Inferior parietal cortex (tissue), 1 donor: ENCODE data around the gene PDCD1LG2.
A peak's percentile ranks its signal among the peaks of the same experiment; 100 is the strongest.
"Not testable (repeated sequence)": the region's sequence is repeated elsewhere in the genome, so short reads cannot be mapped to it uniquely, and the experiment has no call there.

ENCODE experiments used
- DNase-seq: peaks from one replicate; pipeline ENCODE4 v3.0.0-alpha.2; 2016; ENCODE audit errors: extremely low spot score

PDCD1LG2 gene

DNA sequence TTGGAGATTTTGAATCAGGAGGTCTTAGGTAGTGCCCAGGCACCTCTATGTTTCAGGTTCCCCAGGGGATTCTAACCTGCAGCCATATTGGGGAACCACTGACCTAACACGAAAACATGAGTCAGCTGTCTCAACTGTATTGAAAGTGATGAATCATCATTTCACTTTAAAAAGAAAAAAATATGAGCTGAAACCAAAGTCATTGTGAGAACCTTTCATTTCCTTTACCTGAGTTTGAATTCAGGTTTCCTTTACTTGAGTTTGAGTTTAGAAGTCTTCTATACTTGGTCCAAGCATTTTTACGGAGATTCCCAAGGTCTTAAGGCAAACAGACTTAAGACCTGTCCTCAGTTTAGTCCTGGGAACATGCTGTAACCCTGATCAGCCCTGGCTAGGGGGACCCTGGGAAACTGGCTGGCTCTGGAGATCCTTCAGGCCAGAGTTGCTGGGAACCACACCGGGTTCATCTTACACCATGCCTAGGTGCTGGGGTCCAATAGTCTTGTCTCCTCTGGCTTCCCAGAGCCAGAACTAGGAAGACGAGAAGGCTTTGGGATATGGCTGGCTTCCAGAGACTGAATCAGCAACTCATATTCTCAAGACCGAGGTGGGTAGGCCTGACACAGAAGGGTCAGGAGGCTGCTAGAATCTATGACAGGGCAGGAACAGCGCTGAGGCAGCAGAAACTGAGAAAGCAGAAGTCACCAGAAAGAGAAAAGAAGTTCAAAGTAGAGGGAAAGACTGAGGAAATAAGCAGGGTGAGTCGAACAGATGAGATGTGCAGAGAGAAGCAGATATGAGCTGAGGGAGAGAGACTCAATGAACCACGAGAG is 16.4 kb upstream of the PDCD1LG2 start:
- DNase-seq: peak; percentile 22

DNA sequence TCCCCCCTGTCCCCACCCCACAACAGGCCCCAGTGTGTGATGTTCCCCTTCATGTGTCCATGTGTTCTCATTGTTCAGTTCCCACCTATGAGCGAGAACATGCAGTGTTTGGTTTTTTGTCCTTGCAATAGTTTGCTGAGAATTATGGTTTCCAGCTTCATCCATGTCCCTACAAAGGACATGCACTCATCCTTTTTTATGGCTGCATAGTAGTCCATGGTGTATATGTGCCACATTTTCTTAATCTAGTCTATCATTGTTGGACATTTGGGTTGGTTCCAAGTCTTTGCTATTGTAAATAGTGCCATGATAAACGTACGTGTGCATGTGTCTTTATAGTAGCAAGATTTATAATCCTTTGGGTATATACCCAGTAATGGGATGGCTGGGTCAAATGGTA is 15.6 kb upstream of the PDCD1LG2 start:
- DNase-seq: not testable (repeated sequence)

DNA sequence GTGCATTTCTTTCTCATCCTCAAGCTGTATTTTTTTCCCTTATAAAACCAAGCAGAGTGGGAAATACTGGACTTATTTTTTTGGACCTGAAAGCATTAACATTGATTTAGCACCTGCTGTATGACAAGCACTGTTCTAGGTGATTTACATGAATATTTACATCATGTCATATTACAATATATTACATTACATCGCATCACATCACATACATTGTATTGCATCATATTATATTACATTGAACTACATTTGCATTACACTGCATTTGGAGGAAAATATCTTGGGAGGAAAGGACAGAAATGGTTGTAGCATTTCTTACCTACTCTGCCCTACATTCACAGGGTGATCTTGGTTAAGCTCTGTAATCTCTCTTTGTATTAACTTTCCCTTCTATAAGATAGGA is 11.2 kb upstream of the PDCD1LG2 start:
- DNase-seq: no peak

DNA sequence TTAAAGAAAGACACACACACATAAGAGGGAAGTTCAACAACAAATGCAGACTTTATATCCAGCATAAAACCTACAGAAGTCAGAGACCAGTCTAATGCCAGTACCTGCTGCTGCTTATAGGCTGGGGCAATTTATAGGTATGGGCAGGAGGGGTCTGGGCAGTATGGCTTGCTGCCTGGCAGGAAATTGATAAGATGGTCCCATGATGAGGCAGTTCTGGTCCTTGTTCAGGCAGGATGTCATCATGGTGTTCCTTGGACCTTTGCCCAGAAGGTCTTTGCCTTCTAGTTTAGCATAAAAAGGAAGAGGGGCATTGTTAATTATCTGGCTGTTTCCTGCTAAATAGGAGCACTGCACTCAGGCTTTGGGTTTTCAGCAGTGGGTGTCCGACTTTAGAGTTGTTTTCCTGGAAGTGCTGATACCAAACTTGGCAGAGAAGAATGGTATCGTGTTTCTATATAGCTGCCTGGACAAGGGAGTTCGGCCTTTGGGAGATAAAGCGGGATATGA is 10.4 kb upstream of the PDCD1LG2 start:
- DNase-seq: no peak

DNA sequence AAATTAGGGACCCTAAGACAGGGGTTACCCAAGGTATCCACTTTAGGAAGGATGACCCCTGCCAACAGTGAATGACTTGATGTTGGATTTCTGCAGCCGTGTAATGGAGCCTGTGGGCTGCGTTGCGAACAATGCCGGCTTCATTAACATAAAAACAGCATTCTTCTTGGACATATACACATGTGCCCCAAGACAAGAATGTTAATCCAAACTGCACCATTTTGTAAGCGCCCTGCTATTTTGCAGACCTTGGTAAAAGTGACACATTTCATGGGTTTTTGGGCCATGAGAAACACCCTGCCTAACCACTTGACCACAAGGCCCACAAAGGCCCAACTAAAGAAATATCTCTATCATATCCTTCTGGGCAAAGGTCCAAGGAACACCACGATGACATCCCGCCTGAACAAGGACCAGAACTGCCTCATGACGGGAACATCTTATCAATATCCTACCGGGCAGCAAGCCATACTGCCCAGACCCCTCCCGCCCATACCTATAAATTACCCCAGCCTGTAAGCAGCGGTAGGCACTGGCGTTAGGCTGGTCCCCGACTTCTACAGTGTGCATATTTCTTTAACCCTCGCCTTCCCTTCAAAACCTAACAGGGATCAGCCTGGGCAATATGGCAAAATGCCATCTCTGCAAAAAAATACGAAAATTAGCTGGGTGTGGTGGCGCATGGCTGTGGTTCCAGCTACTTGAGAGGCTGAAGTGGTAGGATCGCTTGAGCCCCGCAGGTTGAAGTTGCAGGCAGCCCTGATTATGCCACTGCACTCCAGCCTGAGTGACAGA is 9.7 kb upstream of the PDCD1LG2 start:
- DNase-seq: no peak

DNA sequence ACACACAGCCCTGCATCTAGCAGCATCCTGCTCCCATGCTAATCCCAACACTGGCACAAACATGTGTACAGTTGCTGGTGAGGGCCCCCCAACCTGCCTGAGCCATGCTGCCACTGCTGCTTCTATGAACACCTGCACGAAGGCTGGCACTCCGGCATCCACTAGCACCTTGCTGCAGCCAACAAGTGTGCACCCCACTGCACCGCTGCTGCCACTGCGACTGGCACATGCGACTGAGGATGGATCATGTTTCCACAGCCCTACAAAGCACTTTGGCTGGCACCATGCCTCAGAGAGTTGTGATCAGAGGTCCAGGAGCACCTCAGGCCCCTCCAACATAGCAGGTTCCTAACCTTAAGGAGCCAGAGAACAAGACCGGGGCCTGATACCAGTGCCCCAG is 7.8 kb upstream of the PDCD1LG2 start:
- no peak for DNase-seq

DNA sequence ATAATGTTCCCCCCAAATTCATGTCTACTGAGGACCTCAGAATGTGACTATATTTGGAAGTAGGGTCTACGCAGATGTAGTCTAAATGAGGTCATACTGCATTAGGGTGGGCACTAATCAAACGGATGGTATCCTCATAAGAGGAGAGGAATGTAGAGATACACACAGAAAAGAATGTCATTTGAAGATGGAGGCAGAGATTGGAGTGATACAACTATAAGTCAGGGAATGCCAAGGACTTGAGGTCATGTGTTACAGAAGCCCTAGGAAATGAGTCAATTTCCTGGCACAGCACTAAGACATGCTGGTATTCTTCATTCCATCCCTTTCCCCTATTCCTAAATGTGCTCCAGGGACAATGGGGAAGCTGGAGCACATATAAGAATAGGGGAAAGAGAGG is 758 bp upstream of the PDCD1LG2 start:
- no peak for DNase-seq

DNA sequence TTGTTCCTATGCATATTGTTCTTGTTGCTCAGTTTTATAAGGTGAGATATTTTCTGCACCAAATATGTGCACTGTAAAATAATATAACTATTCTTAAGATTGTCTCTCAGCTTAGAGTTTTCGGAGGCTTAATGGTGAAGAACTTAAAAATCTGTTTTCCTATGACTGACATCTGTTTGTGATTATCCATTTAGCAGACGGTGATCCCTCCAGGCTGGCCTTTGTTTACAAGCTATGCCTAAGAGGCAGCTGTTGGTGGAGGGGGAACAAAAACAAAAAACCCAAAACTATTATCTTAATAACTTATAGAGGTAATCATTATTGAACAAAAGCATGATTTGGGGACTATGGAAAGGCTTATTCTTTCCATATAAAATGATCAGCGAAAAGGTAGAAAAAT is 658 bp downstream of the PDCD1LG2 start:
- DNase-seq: no peak

DNA sequence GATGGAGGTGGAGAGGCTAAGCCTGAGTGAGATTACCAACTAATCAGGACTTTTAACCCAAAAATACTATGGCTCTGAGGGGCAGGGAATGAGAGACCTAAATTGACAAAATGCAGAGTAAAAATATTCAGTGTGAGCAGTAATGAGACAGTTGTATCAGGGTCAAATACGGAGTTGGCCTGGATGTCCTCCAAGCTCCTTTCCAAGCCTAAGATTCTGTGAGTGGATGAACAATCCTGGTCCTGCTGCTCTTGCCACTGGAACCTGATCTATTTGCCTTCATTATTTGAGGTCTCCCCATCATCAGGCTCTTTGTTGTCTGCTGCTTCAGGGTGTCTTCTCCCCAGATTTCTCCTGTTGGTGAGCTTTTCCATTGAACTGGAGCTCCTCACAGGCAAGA is 1.1 kb downstream of the PDCD1LG2 start:
- no peak for DNase-seq

DNA sequence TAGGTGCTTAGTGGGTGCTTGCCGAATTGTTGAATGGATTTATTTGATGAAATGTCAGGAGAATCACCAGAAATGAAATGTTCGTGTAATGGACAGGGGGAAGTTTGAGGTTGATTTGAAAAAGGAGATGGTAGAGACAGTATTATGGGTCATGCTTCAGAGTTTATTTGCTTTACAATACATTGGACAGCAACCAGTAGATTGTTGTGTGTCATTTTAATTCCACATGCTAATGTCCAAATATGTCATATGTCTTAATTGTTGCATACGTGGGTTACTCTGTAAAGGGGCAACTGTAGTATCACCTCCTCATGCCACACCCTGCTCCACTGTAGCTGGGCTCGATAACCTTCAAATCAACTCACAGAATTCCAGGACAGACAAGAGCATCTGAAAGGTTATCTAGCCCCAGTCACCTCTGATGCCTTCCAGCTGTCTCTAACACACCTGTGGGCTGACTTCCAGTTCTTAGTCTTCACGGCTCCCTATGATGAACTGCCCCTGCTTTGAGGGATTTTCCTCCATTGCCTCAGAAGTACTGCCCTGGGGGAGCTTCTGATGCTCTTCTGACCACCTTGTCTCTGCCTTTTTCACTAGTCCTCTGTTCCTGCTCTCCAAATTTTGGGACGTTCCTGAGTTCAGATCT is 1.7 kb downstream of the PDCD1LG2 start:
- no peak for DNase-seq

DNA sequence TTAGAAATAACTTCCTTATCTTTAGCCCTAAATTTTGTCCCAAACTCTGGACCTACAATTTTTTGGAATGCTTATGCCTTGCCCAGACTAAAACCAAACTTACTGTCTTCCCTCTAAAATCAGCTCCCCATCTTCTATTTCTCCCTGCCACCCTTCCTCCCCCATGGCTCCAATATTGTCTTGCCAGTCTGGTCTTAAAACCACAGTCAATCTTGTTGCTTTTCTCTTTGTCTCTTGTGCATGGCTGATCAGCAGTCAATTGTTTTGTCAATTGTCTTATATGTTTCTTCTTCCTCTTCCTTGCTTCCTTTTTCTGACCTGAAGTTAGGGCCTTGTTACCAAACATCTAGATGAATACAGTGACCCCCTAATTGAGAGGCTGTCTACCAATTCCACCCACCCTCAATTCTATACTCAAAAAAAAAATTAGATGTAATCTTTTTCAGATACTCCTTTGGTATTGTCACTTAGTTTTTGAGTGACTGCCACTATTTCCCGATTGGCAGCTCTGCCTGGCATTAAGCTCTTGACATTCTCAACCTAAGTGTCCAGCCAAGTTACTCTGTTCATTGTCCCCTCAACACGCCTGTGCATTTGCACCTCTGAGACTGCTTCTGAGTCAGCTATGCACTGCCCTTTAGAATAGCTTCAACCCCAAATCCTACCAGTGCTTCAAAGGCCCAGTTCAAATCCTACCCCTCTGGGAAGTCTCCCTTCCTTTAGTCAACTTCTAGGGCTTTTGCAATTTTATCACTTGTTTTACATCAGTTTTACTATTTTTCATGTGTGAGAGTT is 2.5 kb downstream of the PDCD1LG2 start:
- DNase-seq: no peak

DNA sequence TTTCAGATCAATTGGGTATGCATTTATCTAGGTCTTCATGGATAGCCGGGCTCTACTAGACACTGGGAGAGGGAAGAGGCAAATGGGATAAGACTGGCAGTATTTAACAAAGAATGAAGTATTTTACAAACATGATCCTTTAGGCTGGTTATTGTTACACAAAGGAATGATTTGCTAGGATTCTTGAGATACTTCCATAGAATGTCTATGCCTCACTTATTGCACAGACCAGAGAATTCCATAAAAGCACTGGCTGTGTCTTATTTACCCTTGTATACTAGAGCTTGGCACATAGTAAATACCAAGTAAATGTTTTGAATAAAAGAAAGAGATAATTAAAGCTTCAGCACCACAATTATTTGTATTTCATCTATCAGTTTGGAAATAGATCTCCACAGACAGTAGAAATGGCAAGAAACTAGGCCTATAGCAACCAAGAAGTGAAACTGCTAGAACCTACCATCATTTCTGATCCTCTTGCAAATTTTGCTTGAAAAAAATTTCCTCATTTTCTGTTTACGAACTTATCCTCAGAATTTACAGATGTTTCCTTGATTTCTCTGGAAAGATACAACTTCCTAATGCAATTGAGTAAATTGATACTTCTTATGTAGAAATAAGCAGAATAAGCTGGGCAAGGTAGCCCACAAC is 3.8 kb downstream of the PDCD1LG2 start:
- no peak for DNase-seq

DNA sequence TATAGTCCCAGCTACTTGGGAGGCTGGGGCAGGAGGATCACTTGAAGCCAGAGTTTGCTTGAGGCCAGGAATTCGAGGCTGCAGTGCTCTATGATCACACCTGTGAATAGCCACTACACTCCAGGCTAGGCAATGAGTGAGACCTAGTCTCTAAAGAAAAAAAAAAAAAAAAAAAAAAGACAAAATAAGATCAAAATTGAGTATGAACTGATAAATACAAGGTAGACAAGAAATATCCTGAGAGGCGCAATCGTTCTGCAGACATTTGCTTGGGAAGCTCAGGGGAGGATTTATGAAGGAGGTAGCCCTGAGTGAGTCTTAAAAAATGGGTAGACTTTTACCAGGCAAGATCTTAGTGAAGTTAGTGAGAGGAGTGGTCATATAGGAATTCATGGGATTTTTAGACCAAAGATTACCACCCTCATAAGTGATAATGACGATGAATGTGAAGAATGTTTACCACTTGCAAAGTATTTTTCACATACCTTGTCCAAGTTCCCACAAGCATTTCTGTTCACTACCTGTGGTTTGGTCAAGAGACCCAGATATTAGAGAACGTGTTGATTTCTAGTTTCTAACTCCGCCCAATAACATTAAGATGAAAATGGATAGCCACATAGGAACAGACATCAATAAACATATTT is 4.4 kb downstream of the PDCD1LG2 start:
- DNase-seq: no peak

DNA sequence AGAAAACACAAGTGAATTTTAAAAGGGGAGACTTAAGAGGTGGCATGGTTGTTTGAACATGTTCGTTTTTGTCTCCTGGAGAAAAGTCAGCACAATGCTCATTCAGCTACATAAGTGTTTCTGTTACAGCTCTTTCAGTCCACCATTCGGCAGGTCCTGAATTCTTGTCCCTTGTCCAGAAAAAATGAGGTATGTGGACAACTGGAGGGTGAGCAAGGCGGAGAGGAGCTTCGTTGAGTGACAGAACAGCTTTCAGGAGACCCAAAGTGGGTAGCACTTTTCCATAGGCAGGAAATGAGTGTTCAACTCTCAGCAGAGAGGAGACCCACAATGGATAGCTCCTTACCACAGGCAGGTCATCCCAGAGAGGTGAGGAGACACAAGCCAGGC is 4.9 kb downstream of the PDCD1LG2 start:
- DNase-seq: no peak

DNA sequence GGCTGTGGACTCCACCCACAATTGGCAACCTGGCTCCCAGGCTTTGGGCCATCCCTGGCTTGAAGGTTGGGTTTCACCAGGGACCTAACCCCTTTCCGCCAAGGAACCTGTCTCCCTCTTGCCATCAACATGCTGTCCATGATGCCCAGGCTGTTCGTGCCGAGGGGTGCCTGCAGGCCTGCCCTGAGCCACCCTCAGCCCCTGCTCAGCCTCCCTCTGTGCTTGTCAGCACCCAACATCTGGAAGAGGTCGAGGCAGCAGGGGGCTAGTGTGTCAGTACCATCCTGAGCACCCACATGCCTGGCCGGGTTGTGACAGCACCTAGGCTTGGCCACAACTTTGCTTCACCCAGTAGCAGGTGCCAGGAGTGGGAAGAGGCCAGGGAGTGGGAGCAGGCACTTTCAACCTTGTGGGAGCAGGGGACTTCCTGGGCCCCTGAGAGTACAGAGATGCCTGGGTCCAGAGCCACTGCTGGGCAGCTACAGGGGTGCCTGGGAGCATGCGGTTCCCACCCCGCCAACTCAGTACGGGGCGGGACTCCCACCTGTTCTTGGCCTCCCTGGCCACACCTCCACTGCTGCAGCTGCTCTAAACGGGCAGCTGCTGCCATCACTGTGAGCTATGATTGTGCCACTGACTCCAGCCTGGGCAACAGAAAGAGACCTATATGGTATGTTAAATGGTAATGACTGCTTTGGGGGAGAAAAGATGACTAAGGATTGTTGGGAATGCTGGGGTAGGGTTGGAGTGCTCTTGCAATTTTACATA is 6.3 kb downstream of the PDCD1LG2 start:
- no peak for DNase-seq

DNA sequence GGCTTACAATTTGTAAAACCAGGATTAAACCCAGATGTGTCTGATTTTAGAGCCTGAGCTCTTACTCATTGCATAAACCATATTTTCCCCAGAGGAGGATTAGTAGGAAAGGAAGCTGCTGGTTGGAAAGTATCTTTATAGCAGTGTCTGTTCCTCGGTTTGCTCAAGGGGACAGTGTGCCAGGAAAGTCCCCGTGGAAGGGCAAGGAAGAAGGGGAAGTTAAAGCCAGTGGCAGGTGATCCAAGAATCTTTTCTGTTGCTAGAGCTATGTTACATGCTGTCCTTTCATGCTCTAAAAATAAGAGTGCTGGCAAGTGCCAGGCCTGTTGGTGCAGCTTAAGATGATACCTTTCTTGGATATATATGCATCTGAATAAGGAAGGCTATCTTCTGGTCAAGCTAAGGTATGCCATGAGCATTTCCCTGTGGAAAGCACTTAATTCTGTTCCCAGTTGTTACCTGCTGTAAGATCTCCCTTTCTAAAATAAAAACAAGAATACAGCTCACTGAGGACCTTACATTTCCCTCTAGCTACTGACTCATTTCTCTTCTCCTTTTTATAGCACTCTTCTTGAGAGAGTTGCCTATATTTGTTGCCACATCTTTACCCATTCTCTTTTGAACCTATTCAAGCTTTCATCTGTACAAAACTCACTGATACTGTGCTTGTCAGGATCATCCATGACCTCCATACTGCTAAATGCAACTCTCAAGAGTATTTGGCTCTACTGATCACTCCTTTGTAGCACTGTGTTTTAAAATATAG is 8.0 kb downstream of the PDCD1LG2 start:
- peak; percentile 42 for DNase-seq

DNA sequence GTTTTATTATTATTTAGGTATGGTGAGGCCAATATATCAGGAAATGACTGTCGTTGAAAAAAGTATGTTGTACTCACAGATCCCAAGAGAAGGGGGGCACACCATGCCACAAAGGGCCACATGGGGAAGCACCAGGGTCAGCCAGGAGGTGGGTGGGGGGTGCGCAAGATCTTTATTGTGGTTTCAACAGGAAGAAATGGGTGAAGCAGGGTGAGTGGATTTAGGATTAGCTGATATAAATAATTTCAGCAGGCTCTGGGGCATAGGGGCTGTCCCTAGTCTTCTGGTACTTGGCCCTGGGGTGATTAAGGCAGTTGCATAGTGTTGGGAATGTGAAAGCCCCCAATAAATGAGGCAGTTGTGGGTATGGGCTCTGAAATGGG is 8.6 kb downstream of the PDCD1LG2 start:
- DNase-seq: no peak

DNA sequence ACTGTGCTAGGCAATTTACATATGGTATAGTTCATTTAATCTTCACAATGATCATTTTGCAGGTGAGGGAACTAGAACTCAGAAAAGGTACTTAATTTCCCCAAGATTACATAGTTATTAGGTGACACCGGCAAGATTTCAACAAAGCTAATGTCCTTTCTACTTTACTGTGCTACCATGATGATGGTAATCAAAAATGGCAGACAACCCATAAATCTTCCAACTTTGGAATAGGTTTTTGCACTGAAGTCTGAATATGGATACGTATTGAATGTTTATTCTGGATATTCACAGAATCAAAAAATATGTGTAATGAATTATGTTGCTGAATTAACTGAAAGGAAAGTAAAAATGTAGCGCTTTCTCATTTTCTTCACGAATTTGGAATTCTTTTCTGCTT is 13.8 kb downstream of the PDCD1LG2 start:
- no peak for DNase-seq

DNA sequence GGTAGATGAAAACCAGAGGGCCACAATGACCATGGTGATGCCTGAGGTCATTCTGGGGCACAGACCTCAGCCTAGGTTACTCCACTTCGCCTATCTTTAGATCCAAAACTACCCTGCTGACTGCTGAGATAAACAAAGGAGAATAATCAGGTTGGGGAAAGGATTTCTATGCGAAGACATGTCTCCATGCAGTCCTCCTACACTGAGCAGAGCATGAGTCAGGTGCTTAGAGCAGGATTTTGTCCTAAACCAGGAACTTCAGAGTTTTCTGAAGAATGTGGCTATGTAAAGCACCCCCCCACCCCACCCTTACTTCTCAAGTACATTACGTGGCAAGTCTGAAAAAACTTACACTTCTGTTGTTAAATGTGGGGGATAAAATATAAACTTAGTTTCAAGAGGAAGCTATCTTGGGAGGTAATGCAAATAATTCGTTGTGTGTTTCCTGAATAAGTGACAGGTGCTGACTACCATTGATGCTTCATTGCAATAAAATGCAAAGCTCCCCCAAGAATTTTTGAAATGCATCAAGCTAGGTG is 19.4 kb downstream of the PDCD1LG2 start:
- DNase-seq: no peak
